GM23338 (cell line): Measurements from ENCODE around the gene PRKG2. TPM values are rescaled to one million over a fixed set of nuclear protein-coding genes. Genes with fewer than 3 reads are reported as not detected.

Experiments
- ATAC-seq: fragments of 200-7000 bp; cut with Tn5 transposase; 3 replicates; pipeline ENCODE4 v1.9.1; 2020
- DNase-seq: peaks from one replicate; pipeline ENCODE4 v3.0.0-alpha.2; 2015; ENCODE audit warnings: low spot score
- H2AFZ ChIP-seq: fragments of 200-600 bp; sonication (generic); 2 replicates; pipeline ENCODE4 v1.8.0; 2016; ENCODE audit warnings: antibody characterized with exemption, mild to moderate bottlenecking, moderate library complexity
- H3F3A ChIP-seq: fragments of 200-600 bp; sonication (generic); replicated peaks from 2 replicates; pipeline ENCODE4 v1.8.0; 2017; ENCODE audit warnings: antibody characterized with exemption, mixed run types, low read depth
- H3K27ac ChIP-seq: fragments of 200-600 bp; sonication (generic); 2 replicates; pipeline ENCODE4 v1.6.1; 2016; ENCODE audit warnings: low read depth
- H3K27me3 ChIP-seq: fragments of 200-600 bp; sonication (generic); 2 replicates; pipeline ENCODE4 v1.8.0; 2016; ENCODE audit warnings: mild to moderate bottlenecking, mixed run types, moderate library complexity; ENCODE audit not compliant: insufficient read depth
- H3K36me3 ChIP-seq: fragments of 200-600 bp; sonication (generic); 2 replicates; pipeline ENCODE4 v1.8.0; 2016; ENCODE audit warnings: mild to moderate bottlenecking; ENCODE audit not compliant: insufficient read depth
- H3K4me1 ChIP-seq: fragments of 200-600 bp; sonication (generic); 2 replicates; pipeline ENCODE4 v1.8.0; 2016; ENCODE audit warnings: mild to moderate bottlenecking, moderate library complexity; ENCODE audit not compliant: insufficient read depth
- H3K4me2 ChIP-seq: fragments of 200-600 bp; sonication (generic); 2 replicates; pipeline ENCODE4 v1.7.1; 2017; ENCODE audit warnings: mixed run types
- H3K4me3 ChIP-seq: fragments of 200-600 bp; sonication (generic); 2 replicates; pipeline ENCODE4 v1.6.1; 2016; ENCODE audit warnings: mixed run types
- H3K79me2 ChIP-seq: fragments of 200-600 bp; sonication (generic); replicated peaks from 2 replicates; pipeline ENCODE4 v1.8.0; 2017; ENCODE audit warnings: mild to moderate bottlenecking; ENCODE audit not compliant: insufficient read depth
- H3K9me2 ChIP-seq: fragments of 200-600 bp; sonication (generic); 2 replicates; pipeline ENCODE4 v1.8.0; 2017; ENCODE audit not compliant: insufficient read depth
- H4K20me1 ChIP-seq: fragments of 200-600 bp; sonication (generic); replicated peaks from 2 replicates; pipeline ENCODE4 v1.8.0; 2017; ENCODE audit warnings: mild to moderate bottlenecking; ENCODE audit not compliant: insufficient read depth
- H3K27ac Mint-ChIP-seq: 2 replicates; pipeline ENCODE4 v1.8.0; 2020; ENCODE audit warnings: inconsistent platforms, mild to moderate bottlenecking, moderate library complexity, mixed read lengths
- H3K27me3 Mint-ChIP-seq: 3 replicates; pipeline ENCODE4 v1.8.0; 2022; ENCODE audit warnings: low read depth, mild to moderate bottlenecking, moderate library complexity, mixed read lengths, inconsistent platforms; ENCODE audit not compliant: insufficient read depth, poor library complexity
- H3K36me3 Mint-ChIP-seq: 3 replicates; pipeline ENCODE4 v1.8.0; 2021; ENCODE audit warnings: low read depth, mild to moderate bottlenecking, inconsistent platforms, moderate library complexity, mixed read lengths
- H3K4me1 Mint-ChIP-seq: 3 replicates; pipeline ENCODE4 v1.8.0; 2020; ENCODE audit warnings: mild to moderate bottlenecking, inconsistent platforms, mixed read lengths
- H3K4me3 Mint-ChIP-seq: 3 replicates; pipeline ENCODE4 v1.8.0; 2021; ENCODE audit warnings: moderate library complexity, mild to moderate bottlenecking, inconsistent platforms, mixed read lengths
- H3K9me3 Mint-ChIP-seq: 3 replicates; pipeline ENCODE4 v1.8.0; 2020; ENCODE audit warnings: moderate library complexity, mild to moderate bottlenecking, inconsistent platforms, mixed read lengths
- CREB1 ChIP-seq: fragments of 250-450 bp; sonication (Bioruptor Pico); IDR thresholded peaks from 2 replicates; pipeline ENCODE4 v1.5.0; 2020; ENCODE audit warnings: low read depth, mild to moderate bottlenecking, moderate library complexity
- EZH2 ChIP-seq: fragments of 200-600 bp; sonication (generic); IDR thresholded peaks from one replicate; pipeline ENCODE4 v1.8.0; 2017; ENCODE audit warnings: antibody characterized with exemption, mild to moderate bottlenecking, low read depth; ENCODE audit not compliant: unreplicated experiment
- EZH2phosphoT487 ChIP-seq: fragments of 200-600 bp; sonication (generic); IDR thresholded peaks from one replicate; pipeline ENCODE4 v1.8.1; 2018; ENCODE audit warnings: antibody characterized with exemption; ENCODE audit not compliant: unreplicated experiment
- JUNB ChIP-seq: IDR thresholded peaks from one replicate; pipeline ENCODE4 v1.6.1; 2016; ENCODE audit warnings: antibody characterized with exemption; ENCODE audit not compliant: unreplicated experiment
- NANOG ChIP-seq: IDR thresholded peaks from 2 replicates; pipeline ENCODE4 v1.6.1; 2016; ENCODE audit warnings: antibody characterized with exemption, borderline replicate concordance
- POLR2AphosphoS5 ChIP-seq: IDR thresholded peaks from 2 replicates; pipeline ENCODE4 v1.6.1; 2016; ENCODE audit warnings: antibody characterized with exemption, low read depth
- STAT1 ChIP-seq: IDR thresholded peaks from one replicate; pipeline ENCODE4 v1.6.1; 2016; ENCODE audit warnings: antibody characterized with exemption; ENCODE audit not compliant: unreplicated experiment
- ZNF114 ChIP-seq: fragments of 250-450 bp; sonication (Bioruptor Pico); IDR thresholded peaks from 2 replicates; pipeline ENCODE4 v1.5.0; 2020; ENCODE audit warnings: mild to moderate bottlenecking, moderate library complexity
- polyA plus RNA-seq: library from polyadenylated mRNA; unstranded; fragments of >200 nt; fragmentation: Nextera tagmentation; extraction: Ambion mirVana; gene quantifications from 2 replicates; pipeline ENCODE4 v1.2.1, GENCODE V29; 2016
- total RNA-seq: library from RNA; depleted of rRNA; stranded (reverse); fragments of >200 nt; shearing (Covaris generic); gene quantifications from 2 replicates; pipeline ENCODE4 v1.2.3, GENCODE V29; 2014
- TF ChIP-seq, protein P1 (sequence below), 2 experiments: fragments of 200-600 bp in 1 of 2; sonication (generic) in 1 of 2; conservative IDR thresholded peaks; 2 replicates each; pipeline versions ENCODE4 v1.5.1 to v1.6.1; 2016 to 2017; ENCODE audit warnings: antibody characterized with exemption in 2 of 2, low read depth in 2 of 2, mild to moderate bottlenecking in 2 of 2, moderate library complexity in 1 of 2
- TF ChIP-seq, protein P2 (sequence below): IDR thresholded peaks from 2 replicates; pipeline ENCODE4 v1.6.1; 2016; ENCODE audit warnings: antibody characterized with exemption
- TF ChIP-seq, protein P3 (sequence below): IDR thresholded peaks from one replicate; pipeline ENCODE4 v1.6.1; 2018; ENCODE audit warnings: antibody characterized with exemption; ENCODE audit not compliant: unreplicated experiment

Gene PRKG2
- total and polyA plus RNA-seq, 2 experiments from 2014 or later, result 1.9 to 3.6 TPM

DNA sequence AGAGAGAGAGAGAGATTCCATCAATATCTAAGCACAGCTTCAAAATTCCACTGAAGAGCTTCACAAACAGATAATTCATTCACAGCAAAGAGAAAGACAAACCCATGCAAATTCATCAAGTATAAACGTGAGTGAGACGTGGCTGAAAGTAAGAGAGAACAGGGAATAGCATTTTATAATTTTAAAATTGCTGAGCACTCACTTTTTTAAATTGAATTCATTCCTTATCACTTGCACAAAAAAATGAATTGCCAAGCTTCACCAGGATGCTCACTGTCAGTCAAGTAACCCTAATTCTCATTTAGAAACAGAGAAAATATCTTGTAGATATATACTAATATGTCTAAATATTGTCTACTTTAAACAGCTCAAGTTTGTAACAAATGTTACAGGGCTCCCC lies 144.0 kb downstream of the PRKG2 start (continued):
- TF ChIP-seq ZNF114 (CRISPR knock-in tag), result no peak
- TF ChIP-seq EZH2, result no peak
- no peak for TF ChIP-seq NANOG
- no peak for TF ChIP-seq STAT1
- no peak for TF ChIP-seq CREB1 (CRISPR knock-in tag)
- no peak for TF ChIP-seq EZH2phosphoT487

DNA sequence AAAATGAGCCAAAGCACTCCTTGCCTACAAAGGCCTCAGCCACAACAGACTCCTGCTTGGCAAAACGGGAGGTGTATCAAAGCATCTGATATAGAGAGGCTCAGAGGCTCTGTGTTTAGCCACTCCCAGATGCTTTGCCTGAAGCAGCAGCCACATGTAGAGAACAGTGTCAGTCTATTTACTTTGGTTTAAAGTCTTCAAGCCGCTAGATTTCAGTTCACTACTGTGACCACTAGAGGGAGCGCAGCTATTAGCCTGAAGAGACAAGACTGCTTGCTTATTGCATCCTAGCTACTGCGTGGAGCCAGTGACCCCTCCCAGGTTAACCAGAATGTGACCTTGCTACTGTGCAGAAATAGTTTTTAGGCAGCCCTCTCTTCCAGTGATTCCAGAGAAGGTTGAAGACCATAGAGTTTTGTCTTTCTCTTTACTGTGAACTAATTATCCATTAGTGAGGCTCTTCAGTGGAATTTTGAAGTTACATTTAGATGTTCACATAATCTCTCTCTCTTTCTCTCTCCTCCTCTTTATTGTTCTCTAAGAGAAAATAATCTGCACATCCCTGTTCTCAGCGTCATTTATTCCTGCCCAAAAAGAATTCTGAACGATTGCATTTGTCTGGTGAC lies 145.2 kb downstream of the PRKG2 start:
- ATAC-seq (peak; percentile 99), DNase-seq (peak; percentile 96)
- Histone ChIP-seq H3K4me1 (no peaks in the 10 kb centered on the region), H3K4me2 (no peak overlapping the region), H3K27ac (no peak overlapping the region), H2AFZ (no peak overlapping the region), H4K20me1 (no peaks in the 10 kb centered on the region), H3F3A (no peaks in the 10 kb centered on the region), H3K79me2 (no peaks in the 10 kb centered on the region), H3K4me3 (no peak overlapping the region), H3K27me3 (no peaks in the 10 kb centered on the region), H3K9me2 (no peaks in the 10 kb centered on the region), H3K36me3 (no peaks in the 10 kb centered on the region)
- Mint-ChIP-seq H3K4me1 (peaks cover 2% of the 10 kb centered on the region; the same call in 1 of the 3 replicates), H3K9me3 (no peaks in the 10 kb centered on the region), H3K36me3 (no peaks in the 10 kb centered on the region), H3K4me3 (no peak overlapping the region), H3K27me3 (no peaks in the 10 kb centered on the region), H3K27ac (no peak overlapping the region)
- TF ChIP-seq, protein P1, sequence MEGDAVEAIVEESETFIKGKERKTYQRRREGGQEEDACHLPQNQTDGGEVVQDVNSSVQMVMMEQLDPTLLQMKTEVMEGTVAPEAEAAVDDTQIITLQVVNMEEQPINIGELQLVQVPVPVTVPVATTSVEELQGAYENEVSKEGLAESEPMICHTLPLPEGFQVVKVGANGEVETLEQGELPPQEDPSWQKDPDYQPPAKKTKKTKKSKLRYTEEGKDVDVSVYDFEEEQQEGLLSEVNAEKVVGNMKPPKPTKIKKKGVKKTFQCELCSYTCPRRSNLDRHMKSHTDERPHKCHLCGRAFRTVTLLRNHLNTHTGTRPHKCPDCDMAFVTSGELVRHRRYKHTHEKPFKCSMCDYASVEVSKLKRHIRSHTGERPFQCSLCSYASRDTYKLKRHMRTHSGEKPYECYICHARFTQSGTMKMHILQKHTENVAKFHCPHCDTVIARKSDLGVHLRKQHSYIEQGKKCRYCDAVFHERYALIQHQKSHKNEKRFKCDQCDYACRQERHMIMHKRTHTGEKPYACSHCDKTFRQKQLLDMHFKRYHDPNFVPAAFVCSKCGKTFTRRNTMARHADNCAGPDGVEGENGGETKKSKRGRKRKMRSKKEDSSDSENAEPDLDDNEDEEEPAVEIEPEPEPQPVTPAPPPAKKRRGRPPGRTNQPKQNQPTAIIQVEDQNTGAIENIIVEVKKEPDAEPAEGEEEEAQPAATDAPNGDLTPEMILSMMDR (conservative IDR thresholded peaks at IDR 0.05; ENCODE audit: low read depth in 2 of 2), result peak; percentile 93 to 97
- no peak for TF ChIP-seq ZNF114 (CRISPR knock-in tag)

DNA sequence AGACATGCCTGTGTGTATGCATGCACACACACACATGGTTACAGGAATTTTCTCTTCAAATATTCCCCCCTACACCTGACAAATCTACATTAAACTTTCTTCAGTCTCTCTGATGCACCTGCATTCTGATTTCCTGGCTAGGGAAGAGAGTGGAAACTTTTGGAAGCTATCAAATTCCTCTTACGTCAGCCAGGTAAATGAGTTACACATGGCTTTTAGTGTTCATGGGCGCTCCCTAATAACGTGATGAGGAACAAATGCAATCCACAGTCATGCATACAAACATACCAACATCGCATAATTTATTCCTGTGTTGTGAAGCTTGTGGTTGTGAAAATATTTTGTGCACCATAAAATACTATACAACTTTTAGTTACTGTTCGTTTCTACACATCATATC lies 149.6 kb downstream of the PRKG2 start:
- H2AFZ ChIP-seq, result no peak overlapping the region
- no peaks in the 10 kb centered on the region for H3K79me2 ChIP-seq
- no peaks in the 10 kb centered on the region for H3K36me3 ChIP-seq
- Mint-ChIP-seq H3K9me3 (no peaks in the 10 kb centered on the region), H3K36me3 (no peaks in the 10 kb centered on the region), H3K27ac (no peak overlapping the region), H3K4me3 (no peak overlapping the region), H3K27me3 (no peaks in the 10 kb centered on the region), H3K4me1 (peaks cover 11% of the 10 kb centered on the region)
- no peak overlapping the region for H3K4me2 ChIP-seq
- H4K20me1 ChIP-seq, result no peaks in the 10 kb centered on the region
- no peak overlapping the region for H3K27ac ChIP-seq
- no peaks in the 10 kb centered on the region for H3K27me3 ChIP-seq
- no peaks in the 10 kb centered on the region for H3K4me1 ChIP-seq
- no peak overlapping the region for H3K4me3 ChIP-seq
- no peak for DNase-seq
- no peaks in the 10 kb centered on the region for H3F3A ChIP-seq
- ATAC-seq, result no peak
- no peaks in the 10 kb centered on the region for H3K9me2 ChIP-seq
- TF ChIP-seq, protein P1 (conservative IDR thresholded peaks at IDR 0.05; ENCODE audit: low read depth in 2 of 2), result no peak
- TF ChIP-seq, protein P2, sequence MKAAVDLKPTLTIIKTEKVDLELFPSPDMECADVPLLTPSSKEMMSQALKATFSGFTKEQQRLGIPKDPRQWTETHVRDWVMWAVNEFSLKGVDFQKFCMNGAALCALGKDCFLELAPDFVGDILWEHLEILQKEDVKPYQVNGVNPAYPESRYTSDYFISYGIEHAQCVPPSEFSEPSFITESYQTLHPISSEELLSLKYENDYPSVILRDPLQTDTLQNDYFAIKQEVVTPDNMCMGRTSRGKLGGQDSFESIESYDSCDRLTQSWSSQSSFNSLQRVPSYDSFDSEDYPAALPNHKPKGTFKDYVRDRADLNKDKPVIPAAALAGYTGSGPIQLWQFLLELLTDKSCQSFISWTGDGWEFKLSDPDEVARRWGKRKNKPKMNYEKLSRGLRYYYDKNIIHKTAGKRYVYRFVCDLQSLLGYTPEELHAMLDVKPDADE, result no peak
- no peak for TF ChIP-seq EZH2
- TF ChIP-seq, protein P3, sequence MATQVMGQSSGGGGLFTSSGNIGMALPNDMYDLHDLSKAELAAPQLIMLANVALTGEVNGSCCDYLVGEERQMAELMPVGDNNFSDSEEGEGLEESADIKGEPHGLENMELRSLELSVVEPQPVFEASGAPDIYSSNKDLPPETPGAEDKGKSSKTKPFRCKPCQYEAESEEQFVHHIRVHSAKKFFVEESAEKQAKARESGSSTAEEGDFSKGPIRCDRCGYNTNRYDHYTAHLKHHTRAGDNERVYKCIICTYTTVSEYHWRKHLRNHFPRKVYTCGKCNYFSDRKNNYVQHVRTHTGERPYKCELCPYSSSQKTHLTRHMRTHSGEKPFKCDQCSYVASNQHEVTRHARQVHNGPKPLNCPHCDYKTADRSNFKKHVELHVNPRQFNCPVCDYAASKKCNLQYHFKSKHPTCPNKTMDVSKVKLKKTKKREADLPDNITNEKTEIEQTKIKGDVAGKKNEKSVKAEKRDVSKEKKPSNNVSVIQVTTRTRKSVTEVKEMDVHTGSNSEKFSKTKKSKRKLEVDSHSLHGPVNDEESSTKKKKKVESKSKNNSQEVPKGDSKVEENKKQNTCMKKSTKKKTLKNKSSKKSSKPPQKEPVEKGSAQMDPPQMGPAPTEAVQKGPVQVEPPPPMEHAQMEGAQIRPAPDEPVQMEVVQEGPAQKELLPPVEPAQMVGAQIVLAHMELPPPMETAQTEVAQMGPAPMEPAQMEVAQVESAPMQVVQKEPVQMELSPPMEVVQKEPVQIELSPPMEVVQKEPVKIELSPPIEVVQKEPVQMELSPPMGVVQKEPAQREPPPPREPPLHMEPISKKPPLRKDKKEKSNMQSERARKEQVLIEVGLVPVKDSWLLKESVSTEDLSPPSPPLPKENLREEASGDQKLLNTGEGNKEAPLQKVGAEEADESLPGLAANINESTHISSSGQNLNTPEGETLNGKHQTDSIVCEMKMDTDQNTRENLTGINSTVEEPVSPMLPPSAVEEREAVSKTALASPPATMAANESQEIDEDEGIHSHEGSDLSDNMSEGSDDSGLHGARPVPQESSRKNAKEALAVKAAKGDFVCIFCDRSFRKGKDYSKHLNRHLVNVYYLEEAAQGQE, result no peak
- TF ChIP-seq JUNB, result no peak
- no peak for TF ChIP-seq EZH2phosphoT487
- no peak for TF ChIP-seq STAT1
- no peak for TF ChIP-seq CREB1 (CRISPR knock-in tag)
- TF ChIP-seq ZNF114 (CRISPR knock-in tag), result no peak
- no peak for TF ChIP-seq POLR2AphosphoS5
